ENCODE data around the gene BBX. TPM values are rescaled to one million over a fixed set of nuclear protein-coding genes. Genes with fewer than 3 reads are reported as not detected.

BBX gene
- total and polyA plus RNA-seq, 2 of the 13 experiments (the other 11 are each of a cell fraction or from before 2014, with no cell fraction given): 13.7 to 23.2 TPM

GRCh38 chr3:107846279-107846852, 323.6 kb downstream of the BBX start:
- Histone ChIP-seq H3K9ac (ENCODE audit: insufficient read depth, low read depth, low read length) (no peak overlapping the region), H4K20me1 (ENCODE audit: insufficient read depth, low read length) (no peaks in the 10 kb centered on the region), H3K79me2 (ENCODE audit: insufficient read depth, low read length) (no peaks in the 10 kb centered on the region), H3K4me3 (replicated peaks in 1 of 3; ENCODE audit: insufficient read depth in 1 of 3, low read depth in 2 of 3, low read length in 3 of 3) (peak overlapping the region in 1 of 3 experiments; percentile 0; a peak in 1 of 6 replicates), H3K4me1 (ENCODE audit: insufficient read depth, low read length) (peaks cover 35% of the 10 kb centered on the region), H3K27me3 (ENCODE audit: control insufficient read depth in 1 of 2, insufficient read depth in 2 of 2, low read length in 2 of 2) (peaks cover 0 to 15% of the 10 kb centered on the region in 2 experiments; a peak in 2 of 5 replicates), H3K9me3 (ENCODE audit: low read length) (no peaks in the 10 kb centered on the region), H3K4me2 (ENCODE audit: low read depth, low read length) (peak overlapping the region; percentile 55), H2AFZ (ENCODE audit: low read length) (peak overlapping the region; percentile 67), H3K27ac (ENCODE audit: extremely low read length, insufficient read depth, low read length) (no peak overlapping the region), H3K36me3 (replicated peaks in 1 of 2; ENCODE audit: control insufficient read depth in 1 of 2, insufficient read depth in 2 of 2, low read length in 2 of 2) (no peaks in the 10 kb centered on the region)
- intact Hi-C loops (cut with micrococcal nuclease; ENCODE audit: unreplicated experiment): loop anchor here (1.0 to 2.0 kb wide), 4 partner anchors 93 to 610 kb away; no protein-coding TSS in a partner anchor
- DNase-seq (ENCODE audit: low spot score): peak; percentile 47
- 27% methylated on average over 10 of the region's 10 CpGs for WGBS (ENCODE audit: low lambda C conversion rate)
- in situ Hi-C loops (cut with HindIII; ENCODE audit: extremely low pct_ligation_motif_present, low pct_unique_long_range_greater_than_20kb): loop anchor here (10.0 to 25.0 kb wide), 3 partner anchors 92 to 609 kb away; no protein-coding TSS in a partner anchor
- CTCF ChIA-PET (ENCODE audit: low intra/inter-chr PET ratio, low total read pairs): interaction anchor here (1.4 to 2.1 kb wide), 5 partner anchors 81 to 611 kb away, joined by 5 to 12 read pairs (median 6); no protein-coding TSS in a partner anchor
- FAIRE-seq: peak; percentile 82
- BruUV-seq (replicated peaks): no TSS peak
- peak; percentile 97 for ATAC-seq
- POLR2A ChIA-PET: no interaction called here
- TF ChIP-seq HMGXB4 (CRISPR knock-in tag; IDR thresholded peaks at IDR 0.05; ENCODE audit: borderline replicate concordance in 1 of 2, low read depth in 1 of 2): peak; percentile 32 to 37; a peak in 1 of 4 replicates
- peak; percentile 74 for TF ChIP-seq RAD21 (CRISPR knock-in tag; IDR thresholded peaks at IDR 0.05)
- no peak for TF ChIP-seq ZIK1 (CRISPR knock-in tag; IDR thresholded peaks at IDR 0.05; ENCODE audit: borderline replicate concordance, low read depth)
- peak; percentile 86 for TF ChIP-seq SMC3 (IDR thresholded peaks at IDR 0.05; ENCODE audit: low read length)
- TF ChIP-seq, protein P1, sequence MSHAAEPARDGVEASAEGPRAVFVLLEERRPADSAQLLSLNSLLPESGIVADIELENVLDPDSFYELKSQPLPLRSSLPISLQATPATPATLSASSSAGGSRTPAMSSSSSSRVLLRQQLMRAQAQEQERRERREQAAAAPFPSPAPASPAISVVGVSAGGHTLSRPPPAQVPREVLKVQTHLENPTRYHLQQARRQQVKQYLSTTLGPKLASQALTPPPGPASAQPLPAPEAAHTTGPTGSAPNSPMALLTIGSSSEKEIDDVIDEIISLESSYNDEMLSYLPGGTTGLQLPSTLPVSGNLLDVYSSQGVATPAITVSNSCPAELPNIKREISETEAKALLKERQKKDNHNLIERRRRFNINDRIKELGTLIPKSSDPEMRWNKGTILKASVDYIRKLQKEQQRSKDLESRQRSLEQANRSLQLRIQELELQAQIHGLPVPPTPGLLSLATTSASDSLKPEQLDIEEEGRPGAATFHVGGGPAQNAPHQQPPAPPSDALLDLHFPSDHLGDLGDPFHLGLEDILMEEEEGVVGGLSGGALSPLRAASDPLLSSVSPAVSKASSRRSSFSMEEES (CRISPR knock-in tag; IDR thresholded peaks at IDR 0.05): 0 out of 2 replicates have a peak, but pooled peaks have one; percentile 13
- peak; percentile 43 for TF ChIP-seq TEAD3 (CRISPR knock-in tag; optimal IDR thresholded peaks at IDR 0.05; ENCODE audit: borderline replicate concordance)
- no peak for TF ChIP-seq ZNF562 (CRISPR knock-in tag; IDR thresholded peaks at IDR 0.05; ENCODE audit: borderline replicate concordance)
- peak; percentile 29; the same call in 1 of the 2 replicates for TF ChIP-seq ZNF691 (CRISPR knock-in tag; IDR thresholded peaks at IDR 0.05; ENCODE audit: borderline replicate concordance, low read depth)
- TF ChIP-seq SOX6 (IDR thresholded peaks at IDR 0.05): no peak
- TF ChIP-seq SOX6 (CRISPR knock-in tag; IDR thresholded peaks at IDR 0.05): peak; percentile 16; the same call in 1 of the 2 replicates
- 0 out of 2 replicates have a peak, but pooled peaks have one; percentile 35 for TF ChIP-seq ZNF777 (CRISPR knock-in tag; IDR thresholded peaks at IDR 0.05)
- peak; percentile 36 for TF ChIP-seq XRCC5 (optimal IDR thresholded peaks at IDR 0.05; ENCODE audit: low read length)
- TF ChIP-seq ZNF12 (CRISPR knock-in tag; IDR thresholded peaks at IDR 0.05): peak; percentile 27; the same call in 1 of the 2 replicates
- TF ChIP-seq SALL1 (CRISPR knock-in tag; IDR thresholded peaks at IDR 0.05): peak; percentile 34
- TF ChIP-seq ARID5B (CRISPR knock-in tag; IDR thresholded peaks at IDR 0.05): peak; percentile 11; the same call in 1 of the 2 replicates
